MCF 10A (cell line): ENCODE results near the gene PPP2R1A. TPM values are rescaled to one million over a fixed set of nuclear protein-coding genes. Genes with fewer than 3 reads are reported as not detected.

ENCODE experiments used
- BruUV-seq: library from RNA; stranded (reverse); fragments of 400-500 nt; replicated peaks from 2 replicates; lab custom pipeline; 2021; lab: Mats Ljungman, UMichigan
- CTCF ChIA-PET: fragments of 300-600 bp; sonication (Branson Sonifier 250); formaldehyde crosslinking; extraction: SDS; loops from one replicate; lab custom pipeline; 2021; ENCODE audit warnings: antibody characterized with exemption, inconsistent platforms; lab: Yijun Ruan, JAX
- POLR2A ChIA-PET: fragments of 300-600, 350-650 bp; sonication (Branson Sonifier 250); formaldehyde crosslinking; extraction: SDS; loops from one replicate; lab custom pipeline; 2020; ENCODE audit warnings: antibody characterized with exemption, inconsistent platforms; lab: Yijun Ruan, JAX
- DNase-seq: peaks from one replicate; pipeline ENCODE4 v3.0.0-alpha.2; 2018; ENCODE audit not compliant: unreplicated experiment
- H3K27ac Mint-ChIP-seq: one replicate; pipeline ENCODE4 v1.8.0; 2022; ENCODE audit warnings: mild to moderate bottlenecking, low read depth, mixed read lengths; ENCODE audit not compliant: unreplicated experiment
- H3K27me3 Mint-ChIP-seq: one replicate; pipeline ENCODE4 v1.8.0; 2022; ENCODE audit warnings: mixed read lengths; ENCODE audit not compliant: insufficient read depth, unreplicated experiment
- H3K36me3 Mint-ChIP-seq: one replicate; pipeline ENCODE4 v1.8.0; 2022; ENCODE audit warnings: mild to moderate bottlenecking, moderate library complexity, mixed read lengths; ENCODE audit not compliant: insufficient read depth, unreplicated experiment
- H3K4me1 Mint-ChIP-seq: one replicate; pipeline ENCODE4 v1.8.0; 2022; ENCODE audit warnings: mixed read lengths; ENCODE audit not compliant: insufficient read depth, unreplicated experiment
- H3K4me3 Mint-ChIP-seq: one replicate; pipeline ENCODE4 v1.8.0; 2022; ENCODE audit warnings: mild to moderate bottlenecking, moderate library complexity, mixed read lengths; ENCODE audit not compliant: unreplicated experiment
- H3K9me3 Mint-ChIP-seq: one replicate; pipeline ENCODE4 v1.8.0; 2022; ENCODE audit warnings: mixed read lengths; ENCODE audit not compliant: unreplicated experiment
- intact Hi-C: fragments of 100-400 bp; cut with micrococcal nuclease; formaldehyde crosslinking; loops from 2 replicates; pipeline ENCODE4 v1.14.1; 2022
- total RNA-seq: library from RNA; stranded (reverse); gene quantifications from 2 replicates; pipeline ENCODE4 v1.2.3, GENCODE V29; 2022
- TF ChIP-seq, protein P1 (sequence below): fragments of 200-600 bp; IDR thresholded peaks from one replicate; pipeline ENCODE4 v1.8.0; 2022; ENCODE audit warnings: antibody characterized with exemption, mild to moderate bottlenecking; ENCODE audit not compliant: unreplicated experiment

PPP2R1A gene
- total RNA-seq, 1 experiment from 2014 or later: 194 TPM

DNA sequence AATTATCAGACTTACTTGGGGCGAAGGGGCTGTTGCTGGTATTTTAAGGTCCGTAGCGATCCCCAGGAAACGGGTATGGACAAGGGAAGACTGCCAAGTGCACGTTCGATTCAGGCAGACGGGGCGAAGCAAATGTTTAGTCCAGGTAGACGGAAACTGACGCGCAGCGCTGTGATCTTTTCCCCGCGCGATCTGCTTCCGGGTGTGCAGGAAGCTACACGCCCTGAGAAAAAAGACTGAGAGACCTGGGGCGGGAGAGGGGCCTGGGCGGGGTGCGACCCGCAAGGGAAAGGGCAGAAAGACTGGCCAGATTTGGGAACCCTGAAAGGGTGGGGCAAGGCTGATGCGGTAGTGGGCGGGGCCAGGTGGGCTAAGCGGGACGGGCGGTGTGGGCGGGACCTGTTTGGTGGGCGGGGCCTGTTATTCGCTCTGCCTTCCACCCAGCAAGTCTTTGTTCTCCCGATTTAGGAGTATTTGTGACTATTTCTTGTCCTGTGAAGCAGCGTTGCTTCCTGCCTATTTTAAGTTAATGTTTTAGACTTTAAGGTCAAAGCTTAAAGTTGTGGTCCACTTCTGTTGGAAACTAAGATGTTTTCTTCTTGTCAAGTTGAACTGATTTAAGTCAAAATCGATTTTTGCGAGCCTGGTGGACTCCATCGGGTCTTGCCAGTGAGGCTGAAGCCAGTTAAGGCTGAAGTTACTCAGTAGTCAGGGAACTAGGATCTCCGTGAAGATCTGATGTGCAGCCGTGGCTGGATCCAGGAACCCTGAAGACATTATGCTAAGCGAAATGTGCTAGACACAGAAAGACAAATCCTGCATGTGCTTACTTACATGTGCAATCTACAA is 18.3 kb upstream of the PPP2R1A start, which contains the start of gene ZNF836:
ZNF836 (minus strand) TSS at position 301 of the 849 bp plus-strand sequence. CDS start 3,549 bp downstream, outside the sequence.
- H3K36me3 Mint-ChIP-seq: peaks cover 31% of the 10 kb centered on the region
- ChIA-PET POLR2A (interaction anchor here (0.7 to 3.7 kb wide), 9 partner anchors 11 to 524 kb away, joined by 3 to 45 read pairs (median 3); partner anchors contain the start of genes PPP2R1A, ZNF432, ZNF616 and ZNF841), CTCF (interaction anchor here (0.8 to 2.2 kb wide), 2 partner anchors 31 to 33 kb away, joined by 3 to 4 read pairs; partner anchors contain the start of gene ZNF616)
- TF ChIP-seq, protein P1, sequence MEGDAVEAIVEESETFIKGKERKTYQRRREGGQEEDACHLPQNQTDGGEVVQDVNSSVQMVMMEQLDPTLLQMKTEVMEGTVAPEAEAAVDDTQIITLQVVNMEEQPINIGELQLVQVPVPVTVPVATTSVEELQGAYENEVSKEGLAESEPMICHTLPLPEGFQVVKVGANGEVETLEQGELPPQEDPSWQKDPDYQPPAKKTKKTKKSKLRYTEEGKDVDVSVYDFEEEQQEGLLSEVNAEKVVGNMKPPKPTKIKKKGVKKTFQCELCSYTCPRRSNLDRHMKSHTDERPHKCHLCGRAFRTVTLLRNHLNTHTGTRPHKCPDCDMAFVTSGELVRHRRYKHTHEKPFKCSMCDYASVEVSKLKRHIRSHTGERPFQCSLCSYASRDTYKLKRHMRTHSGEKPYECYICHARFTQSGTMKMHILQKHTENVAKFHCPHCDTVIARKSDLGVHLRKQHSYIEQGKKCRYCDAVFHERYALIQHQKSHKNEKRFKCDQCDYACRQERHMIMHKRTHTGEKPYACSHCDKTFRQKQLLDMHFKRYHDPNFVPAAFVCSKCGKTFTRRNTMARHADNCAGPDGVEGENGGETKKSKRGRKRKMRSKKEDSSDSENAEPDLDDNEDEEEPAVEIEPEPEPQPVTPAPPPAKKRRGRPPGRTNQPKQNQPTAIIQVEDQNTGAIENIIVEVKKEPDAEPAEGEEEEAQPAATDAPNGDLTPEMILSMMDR: no peak
- peaks cover 7% of the 10 kb centered on the region for H3K9me3 Mint-ChIP-seq
- H3K27me3 Mint-ChIP-seq: no peaks in the 10 kb centered on the region
- peak within 1 kb of the TSS; percentile 60 for H3K27ac Mint-ChIP-seq
- H3K4me1 Mint-ChIP-seq: peaks cover 11% of the 10 kb centered on the region
- BruUV-seq: no TSS peak
- peak within 1 kb of the TSS; percentile 99 for H3K4me3 Mint-ChIP-seq
- intact Hi-C loops: no loop called here
- peak; percentile 83 for DNase-seq

DNA sequence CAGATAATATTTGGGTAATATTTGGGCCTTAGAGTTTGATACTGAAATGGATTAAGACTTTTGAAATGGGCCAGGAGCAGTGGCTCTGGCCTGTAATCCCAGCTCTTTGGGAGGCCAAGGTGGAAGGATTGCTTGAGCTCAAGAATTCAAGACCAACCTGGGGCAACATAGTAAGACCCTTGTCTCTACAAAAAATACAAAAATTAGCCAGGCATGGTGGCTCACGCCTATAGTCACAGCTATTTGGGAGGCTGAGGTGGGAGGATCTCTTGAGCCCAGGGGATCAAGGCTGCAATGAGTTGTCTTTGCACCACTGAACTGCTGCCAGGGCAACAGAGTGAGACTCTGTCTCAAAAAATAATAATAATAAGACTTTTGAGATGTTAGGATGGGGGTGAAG is 17.5 kb upstream of the PPP2R1A start:
- BruUV-seq: no TSS peak
- CTCF ChIA-PET: interaction anchor here (0.7 to 2.2 kb wide), 4 partner anchors 12 to 752 kb away, joined by 3 to 4 read pairs (median 4); partner anchors contain the start of gene ZNF616
- no peaks in the 10 kb centered on the region for H3K27me3 Mint-ChIP-seq
- H3K36me3 Mint-ChIP-seq: peaks cover 23% of the 10 kb centered on the region
- H3K27ac Mint-ChIP-seq: no peak overlapping the region
- peaks cover 14% of the 10 kb centered on the region for H3K9me3 Mint-ChIP-seq
- no peak for DNase-seq
- intact Hi-C loops: no loop called here
- TF ChIP-seq, protein P1: no peak
- POLR2A ChIA-PET: interaction anchor here (0.6 to 3.7 kb wide), 9 partner anchors 10 to 523 kb away, joined by 3 to 45 read pairs (median 3); partner anchors contain the start of genes PPP2R1A, ZNF432, ZNF616 and ZNF841
- peaks cover 11% of the 10 kb centered on the region for H3K4me1 Mint-ChIP-seq
- peak overlapping the region; percentile 99 for H3K4me3 Mint-ChIP-seq

DNA sequence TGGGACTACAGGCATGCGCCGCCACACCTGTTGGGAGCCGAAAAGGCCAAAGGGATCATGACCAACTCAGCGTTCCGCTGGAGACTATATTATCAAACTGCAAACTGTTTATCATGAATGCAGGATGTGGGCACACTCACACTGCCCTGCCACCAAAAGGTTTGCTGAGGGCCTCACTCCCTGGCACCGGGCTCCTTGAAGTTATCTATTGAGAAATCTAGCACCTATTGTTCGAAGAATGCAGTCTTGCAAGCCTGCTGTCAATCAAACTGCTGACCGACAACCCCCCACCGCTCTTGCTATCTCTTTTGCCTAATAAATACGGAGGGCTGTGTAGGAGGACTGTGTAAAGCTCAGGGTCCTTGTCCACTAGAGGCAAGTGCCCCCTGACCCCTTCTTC is 13.3 kb upstream of the PPP2R1A start:
- peaks cover 5% of the 10 kb centered on the region for H3K36me3 Mint-ChIP-seq
- H3K4me1 Mint-ChIP-seq: no peaks in the 10 kb centered on the region
- ChIA-PET CTCF (interaction anchor here (0.6 to 1.2 kb wide), 2 partner anchors 8 to 38 kb away, joined by 3 to 5 read pairs; no protein-coding TSS in a partner anchor), POLR2A (interaction anchor here (1.2 kb wide), 1 partner anchor 13 kb away, joined by 4 read pairs; the partner anchor contains the start of gene PPP2R1A)
- H3K27me3 Mint-ChIP-seq: no peaks in the 10 kb centered on the region
- no peak overlapping the region for H3K27ac Mint-ChIP-seq
- intact Hi-C loops: no loop called here
- H3K9me3 Mint-ChIP-seq: peaks cover 25% of the 10 kb centered on the region
- no TSS peak for BruUV-seq
- H3K4me3 Mint-ChIP-seq: no peak overlapping the region
- DNase-seq: no peak
- TF ChIP-seq, protein P1: no peak

DNA sequence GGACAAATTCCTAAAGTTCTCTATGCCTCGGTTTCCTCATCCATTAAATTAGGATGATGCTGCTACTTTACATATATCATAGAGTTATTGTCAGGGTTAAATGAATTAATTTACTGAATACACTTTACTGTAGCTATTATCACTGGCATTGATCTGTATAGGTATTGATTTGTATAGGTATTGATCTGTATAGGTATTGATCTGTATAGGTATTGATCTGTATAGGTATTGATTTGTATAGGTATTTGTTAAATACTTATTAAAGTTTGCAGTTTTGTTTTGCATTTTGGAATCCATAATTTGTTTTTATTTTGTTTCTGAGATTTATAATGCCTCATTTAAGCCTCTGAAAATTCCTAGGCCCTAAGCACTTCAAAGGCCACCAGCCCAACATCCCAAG is 2.4 kb upstream of the PPP2R1A start:
- intact Hi-C loops: no loop called here
- Mint-ChIP-seq H3K4me3 (no peak overlapping the region), H3K4me1 (peaks cover 18% of the 10 kb centered on the region), H3K27ac (no peak overlapping the region), H3K27me3 (no peaks in the 10 kb centered on the region), H3K9me3 (no peaks in the 10 kb centered on the region), H3K36me3 (no peaks in the 10 kb centered on the region)
- CTCF ChIA-PET: interaction anchor here (0.6 to 1.0 kb wide), 3 partner anchors 17 to 1768 kb away, joined by 3 read pairs; no protein-coding TSS in a partner anchor
- BruUV-seq: no TSS peak
- POLR2A ChIA-PET: interaction anchor here (1.5 to 3.4 kb wide), 2 partner anchors 15 to 48 kb away, joined by 10 to 43 read pairs; partner anchors contain the start of genes ZNF616 and ZNF836
- no peak for DNase-seq
- TF ChIP-seq, protein P1: no peak
